ENCODE data around the gene KIZ. TPM values are rescaled to one million over a fixed set of nuclear protein-coding genes. Genes with fewer than 3 reads are reported as not detected.

KIZ gene
- total and polyA plus RNA-seq, 2 experiments from 2014 or later, result 58.3 to 63.6 TPM

DNA sequence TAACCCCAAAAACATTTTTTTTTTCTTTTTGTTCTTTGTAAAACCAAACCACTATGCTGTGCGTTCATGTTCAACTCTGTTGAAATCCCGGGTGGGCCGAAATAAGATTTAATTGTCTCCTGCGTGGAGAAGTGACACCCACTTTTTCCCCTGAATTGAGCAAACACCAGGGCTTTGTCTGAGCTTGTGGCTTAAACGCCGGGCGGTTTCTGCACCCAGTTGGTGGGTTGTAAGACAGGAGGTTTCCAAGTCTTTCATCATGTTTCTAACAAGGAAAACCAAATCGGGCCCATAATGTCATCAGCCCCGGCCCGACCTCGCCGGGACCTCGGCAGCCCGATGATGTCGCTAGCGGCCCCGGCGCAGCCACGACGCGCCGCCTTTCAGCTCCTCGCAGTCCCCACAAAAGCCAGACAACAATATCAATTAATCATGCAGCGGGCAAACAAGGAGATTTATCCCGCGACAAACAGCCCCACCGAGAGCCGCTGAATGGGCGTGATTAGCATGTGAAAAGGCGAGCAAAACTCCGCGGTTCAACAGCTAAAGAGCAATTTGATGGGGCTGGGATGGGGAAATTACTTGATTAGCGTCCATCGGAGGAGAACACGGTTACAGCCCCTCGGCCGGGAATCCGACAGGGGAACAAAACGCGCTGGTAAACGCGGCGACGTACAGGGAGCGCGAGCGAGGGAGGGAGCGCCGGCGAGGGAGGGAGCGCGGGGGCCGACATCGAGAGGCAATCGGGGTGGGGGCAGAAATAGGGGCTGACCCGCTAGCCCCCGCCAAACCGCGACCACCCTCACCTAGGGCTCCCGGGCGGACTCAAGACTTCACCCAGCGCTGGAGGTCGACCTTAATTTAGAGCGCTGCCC lies 25.1 kb upstream of the KIZ start:
- Histone ChIP-seq H3F3A (replicated peaks; ENCODE audit: low read depth) (peaks cover 10% of the 10 kb centered on the region), H3K4me3 (peak overlapping the region; percentile 67), H3K36me3 (ENCODE audit: insufficient read depth) (no peaks in the 10 kb centered on the region), H3K9me2 (ENCODE audit: insufficient read depth) (no peaks in the 10 kb centered on the region), H3K27ac (ENCODE audit: low read depth) (0 out of 2 replicates have a peak overlapping the region, but pooled peaks have one; percentile 39), H4K20me1 (replicated peaks; ENCODE audit: insufficient read depth) (0 out of 2 replicates have a peak, but pooled peaks cover 3% of the 10 kb centered on the region), H3K79me2 (replicated peaks; ENCODE audit: insufficient read depth) (no peaks in the 10 kb centered on the region; the same call in 1 of the 2 replicates), H2AFZ (peak overlapping the region; percentile 90), H3K4me1 (ENCODE audit: insufficient read depth) (peaks cover 46% of the 10 kb centered on the region), H3K27me3 (ENCODE audit: insufficient read depth) (peaks cover 94% of the 10 kb centered on the region), H3K4me2 (peak overlapping the region; percentile 90)
- H3K4me1 Mint-ChIP-seq, result peaks cover 54% of the 10 kb centered on the region
- peak overlapping the region; percentile 92 for H3K27ac Mint-ChIP-seq
- H3K9me3 Mint-ChIP-seq, result no peaks in the 10 kb centered on the region
- TF ChIP-seq, protein P1, sequence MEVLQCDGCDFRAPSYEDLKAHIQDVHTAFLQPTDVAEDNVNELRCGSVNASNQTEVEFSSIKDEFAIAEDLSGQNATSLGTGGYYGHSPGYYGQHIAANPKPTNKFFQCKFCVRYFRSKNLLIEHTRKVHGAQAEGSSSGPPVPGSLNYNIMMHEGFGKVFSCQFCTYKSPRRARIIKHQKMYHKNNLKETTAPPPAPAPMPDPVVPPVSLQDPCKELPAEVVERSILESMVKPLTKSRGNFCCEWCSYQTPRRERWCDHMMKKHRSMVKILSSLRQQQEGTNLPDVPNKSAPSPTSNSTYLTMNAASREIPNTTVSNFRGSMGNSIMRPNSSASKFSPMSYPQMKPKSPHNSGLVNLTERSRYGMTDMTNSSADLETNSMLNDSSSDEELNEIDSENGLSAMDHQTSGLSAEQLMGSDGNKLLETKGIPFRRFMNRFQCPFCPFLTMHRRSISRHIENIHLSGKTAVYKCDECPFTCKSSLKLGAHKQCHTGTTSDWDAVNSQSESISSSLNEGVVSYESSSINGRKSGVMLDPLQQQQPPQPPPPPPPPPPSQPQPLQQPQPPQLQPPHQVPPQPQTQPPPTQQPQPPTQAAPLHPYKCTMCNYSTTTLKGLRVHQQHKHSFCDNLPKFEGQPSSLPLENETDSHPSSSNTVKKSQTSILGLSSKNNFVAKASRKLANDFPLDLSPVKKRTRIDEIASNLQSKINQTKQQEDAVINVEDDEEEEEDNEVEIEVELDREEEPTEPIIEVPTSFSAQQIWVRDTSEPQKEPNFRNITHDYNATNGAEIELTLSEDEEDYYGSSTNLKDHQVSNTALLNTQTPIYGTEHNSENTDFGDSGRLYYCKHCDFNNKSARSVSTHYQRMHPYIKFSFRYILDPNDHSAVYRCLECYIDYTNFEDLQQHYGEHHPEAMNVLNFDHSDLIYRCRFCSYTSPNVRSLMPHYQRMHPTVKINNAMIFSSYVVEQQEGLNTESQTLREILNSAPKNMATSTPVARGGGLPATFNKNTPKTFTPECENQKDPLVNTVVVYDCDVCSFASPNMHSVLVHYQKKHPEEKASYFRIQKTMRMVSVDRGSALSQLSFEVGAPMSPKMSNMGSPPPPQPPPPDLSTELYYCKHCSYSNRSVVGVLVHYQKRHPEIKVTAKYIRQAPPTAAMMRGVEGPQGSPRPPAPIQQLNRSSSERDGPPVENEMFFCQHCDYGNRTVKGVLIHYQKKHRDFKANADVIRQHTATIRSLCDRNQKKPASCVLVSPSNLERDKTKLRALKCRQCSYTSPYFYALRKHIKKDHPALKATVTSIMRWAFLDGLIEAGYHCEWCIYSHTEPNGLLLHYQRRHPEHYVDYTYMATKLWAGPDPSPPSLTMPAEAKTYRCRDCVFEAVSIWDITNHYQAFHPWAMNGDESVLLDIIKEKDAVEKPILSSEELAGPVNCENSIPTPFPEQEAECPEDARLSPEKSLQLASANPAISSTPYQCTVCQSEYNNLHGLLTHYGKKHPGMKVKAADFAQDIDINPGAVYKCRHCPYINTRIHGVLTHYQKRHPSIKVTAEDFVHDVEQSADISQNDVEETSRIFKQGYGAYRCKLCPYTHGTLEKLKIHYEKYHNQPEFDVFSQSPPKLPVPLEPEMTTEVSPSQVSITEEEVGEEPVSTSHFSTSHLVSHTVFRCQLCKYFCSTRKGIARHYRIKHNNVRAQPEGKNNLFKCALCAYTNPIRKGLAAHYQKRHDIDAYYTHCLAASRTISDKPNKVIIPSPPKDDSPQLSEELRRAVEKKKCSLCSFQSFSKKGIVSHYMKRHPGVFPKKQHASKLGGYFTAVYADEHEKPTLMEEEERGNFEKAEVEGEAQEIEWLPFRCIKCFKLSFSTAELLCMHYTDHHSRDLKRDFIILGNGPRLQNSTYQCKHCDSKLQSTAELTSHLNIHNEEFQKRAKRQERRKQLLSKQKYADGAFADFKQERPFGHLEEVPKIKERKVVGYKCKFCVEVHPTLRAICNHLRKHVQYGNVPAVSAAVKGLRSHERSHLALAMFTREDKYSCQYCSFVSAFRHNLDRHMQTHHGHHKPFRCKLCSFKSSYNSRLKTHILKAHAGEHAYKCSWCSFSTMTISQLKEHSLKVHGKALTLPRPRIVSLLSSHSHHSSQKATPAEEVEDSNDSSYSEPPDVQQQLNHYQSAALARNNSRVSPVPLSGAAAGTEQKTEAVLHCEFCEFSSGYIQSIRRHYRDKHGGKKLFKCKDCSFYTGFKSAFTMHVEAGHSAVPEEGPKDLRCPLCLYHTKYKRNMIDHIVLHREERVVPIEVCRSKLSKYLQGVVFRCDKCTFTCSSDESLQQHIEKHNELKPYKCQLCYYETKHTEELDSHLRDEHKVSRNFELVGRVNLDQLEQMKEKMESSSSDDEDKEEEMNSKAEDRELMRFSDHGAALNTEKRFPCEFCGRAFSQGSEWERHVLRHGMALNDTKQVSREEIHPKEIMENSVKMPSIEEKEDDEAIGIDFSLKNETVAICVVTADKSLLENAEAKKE (CRISPR knock-in tag; IDR thresholded peaks at IDR 0.05), result no peak
- TF ChIP-seq STAT1 (IDR thresholded peaks at IDR 0.05; ENCODE audit: unreplicated experiment) (no peak), CREB1 (CRISPR knock-in tag; IDR thresholded peaks at IDR 0.05; ENCODE audit: low read depth) (peak; percentile 48; the same call in 1 of the 2 replicates), NANOG (IDR thresholded peaks at IDR 0.05; ENCODE audit: borderline replicate concordance) (peak; percentile 58), EZH2 (IDR thresholded peaks at IDR 0.05; ENCODE audit: low read depth, unreplicated experiment) (peak; percentile 36), POLR2AphosphoS5 (IDR thresholded peaks at IDR 0.05; ENCODE audit: low read depth) (no peak), EZH2phosphoT487 (IDR thresholded peaks at IDR 0.05; ENCODE audit: unreplicated experiment) (no peak), JUNB (IDR thresholded peaks at IDR 0.05; ENCODE audit: unreplicated experiment) (no peak), ZNF331 (CRISPR knock-in tag; IDR thresholded peaks at IDR 0.05; ENCODE audit: low read depth) (no peak)
- TF ChIP-seq, protein P2, sequence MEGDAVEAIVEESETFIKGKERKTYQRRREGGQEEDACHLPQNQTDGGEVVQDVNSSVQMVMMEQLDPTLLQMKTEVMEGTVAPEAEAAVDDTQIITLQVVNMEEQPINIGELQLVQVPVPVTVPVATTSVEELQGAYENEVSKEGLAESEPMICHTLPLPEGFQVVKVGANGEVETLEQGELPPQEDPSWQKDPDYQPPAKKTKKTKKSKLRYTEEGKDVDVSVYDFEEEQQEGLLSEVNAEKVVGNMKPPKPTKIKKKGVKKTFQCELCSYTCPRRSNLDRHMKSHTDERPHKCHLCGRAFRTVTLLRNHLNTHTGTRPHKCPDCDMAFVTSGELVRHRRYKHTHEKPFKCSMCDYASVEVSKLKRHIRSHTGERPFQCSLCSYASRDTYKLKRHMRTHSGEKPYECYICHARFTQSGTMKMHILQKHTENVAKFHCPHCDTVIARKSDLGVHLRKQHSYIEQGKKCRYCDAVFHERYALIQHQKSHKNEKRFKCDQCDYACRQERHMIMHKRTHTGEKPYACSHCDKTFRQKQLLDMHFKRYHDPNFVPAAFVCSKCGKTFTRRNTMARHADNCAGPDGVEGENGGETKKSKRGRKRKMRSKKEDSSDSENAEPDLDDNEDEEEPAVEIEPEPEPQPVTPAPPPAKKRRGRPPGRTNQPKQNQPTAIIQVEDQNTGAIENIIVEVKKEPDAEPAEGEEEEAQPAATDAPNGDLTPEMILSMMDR (conservative IDR thresholded peaks at IDR 0.05; ENCODE audit: low read depth in 2 of 2), result 0 out of 4 replicates have a peak, but pooled peaks of 1 of the 2 experiments have one; percentile 6
- TF ChIP-seq, protein P3, sequence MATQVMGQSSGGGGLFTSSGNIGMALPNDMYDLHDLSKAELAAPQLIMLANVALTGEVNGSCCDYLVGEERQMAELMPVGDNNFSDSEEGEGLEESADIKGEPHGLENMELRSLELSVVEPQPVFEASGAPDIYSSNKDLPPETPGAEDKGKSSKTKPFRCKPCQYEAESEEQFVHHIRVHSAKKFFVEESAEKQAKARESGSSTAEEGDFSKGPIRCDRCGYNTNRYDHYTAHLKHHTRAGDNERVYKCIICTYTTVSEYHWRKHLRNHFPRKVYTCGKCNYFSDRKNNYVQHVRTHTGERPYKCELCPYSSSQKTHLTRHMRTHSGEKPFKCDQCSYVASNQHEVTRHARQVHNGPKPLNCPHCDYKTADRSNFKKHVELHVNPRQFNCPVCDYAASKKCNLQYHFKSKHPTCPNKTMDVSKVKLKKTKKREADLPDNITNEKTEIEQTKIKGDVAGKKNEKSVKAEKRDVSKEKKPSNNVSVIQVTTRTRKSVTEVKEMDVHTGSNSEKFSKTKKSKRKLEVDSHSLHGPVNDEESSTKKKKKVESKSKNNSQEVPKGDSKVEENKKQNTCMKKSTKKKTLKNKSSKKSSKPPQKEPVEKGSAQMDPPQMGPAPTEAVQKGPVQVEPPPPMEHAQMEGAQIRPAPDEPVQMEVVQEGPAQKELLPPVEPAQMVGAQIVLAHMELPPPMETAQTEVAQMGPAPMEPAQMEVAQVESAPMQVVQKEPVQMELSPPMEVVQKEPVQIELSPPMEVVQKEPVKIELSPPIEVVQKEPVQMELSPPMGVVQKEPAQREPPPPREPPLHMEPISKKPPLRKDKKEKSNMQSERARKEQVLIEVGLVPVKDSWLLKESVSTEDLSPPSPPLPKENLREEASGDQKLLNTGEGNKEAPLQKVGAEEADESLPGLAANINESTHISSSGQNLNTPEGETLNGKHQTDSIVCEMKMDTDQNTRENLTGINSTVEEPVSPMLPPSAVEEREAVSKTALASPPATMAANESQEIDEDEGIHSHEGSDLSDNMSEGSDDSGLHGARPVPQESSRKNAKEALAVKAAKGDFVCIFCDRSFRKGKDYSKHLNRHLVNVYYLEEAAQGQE (IDR thresholded peaks at IDR 0.05; ENCODE audit: unreplicated experiment), result no peak
- TF ChIP-seq, protein P4, sequence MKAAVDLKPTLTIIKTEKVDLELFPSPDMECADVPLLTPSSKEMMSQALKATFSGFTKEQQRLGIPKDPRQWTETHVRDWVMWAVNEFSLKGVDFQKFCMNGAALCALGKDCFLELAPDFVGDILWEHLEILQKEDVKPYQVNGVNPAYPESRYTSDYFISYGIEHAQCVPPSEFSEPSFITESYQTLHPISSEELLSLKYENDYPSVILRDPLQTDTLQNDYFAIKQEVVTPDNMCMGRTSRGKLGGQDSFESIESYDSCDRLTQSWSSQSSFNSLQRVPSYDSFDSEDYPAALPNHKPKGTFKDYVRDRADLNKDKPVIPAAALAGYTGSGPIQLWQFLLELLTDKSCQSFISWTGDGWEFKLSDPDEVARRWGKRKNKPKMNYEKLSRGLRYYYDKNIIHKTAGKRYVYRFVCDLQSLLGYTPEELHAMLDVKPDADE (IDR thresholded peaks at IDR 0.05), result no peak
- peaks cover 83% of the 10 kb centered on the region for H3K27me3 Mint-ChIP-seq (ENCODE audit: insufficient read depth, low read depth, poor library complexity)
- peak; percentile 91 for DNase-seq (ENCODE audit: low spot score)
- H3K4me3 Mint-ChIP-seq, result peak overlapping the region; percentile 77
- ATAC-seq, result peak; percentile 17
- no peaks in the 10 kb centered on the region; the same call in 2 of the 3 replicates for H3K36me3 Mint-ChIP-seq (ENCODE audit: low read depth)

All from GM23338 (cell line).